ENCODE results near the gene CAP1.
A peak's percentile ranks its signal among the peaks of the same experiment; 100 is the strongest.

The CAP1 gene

DNA sequence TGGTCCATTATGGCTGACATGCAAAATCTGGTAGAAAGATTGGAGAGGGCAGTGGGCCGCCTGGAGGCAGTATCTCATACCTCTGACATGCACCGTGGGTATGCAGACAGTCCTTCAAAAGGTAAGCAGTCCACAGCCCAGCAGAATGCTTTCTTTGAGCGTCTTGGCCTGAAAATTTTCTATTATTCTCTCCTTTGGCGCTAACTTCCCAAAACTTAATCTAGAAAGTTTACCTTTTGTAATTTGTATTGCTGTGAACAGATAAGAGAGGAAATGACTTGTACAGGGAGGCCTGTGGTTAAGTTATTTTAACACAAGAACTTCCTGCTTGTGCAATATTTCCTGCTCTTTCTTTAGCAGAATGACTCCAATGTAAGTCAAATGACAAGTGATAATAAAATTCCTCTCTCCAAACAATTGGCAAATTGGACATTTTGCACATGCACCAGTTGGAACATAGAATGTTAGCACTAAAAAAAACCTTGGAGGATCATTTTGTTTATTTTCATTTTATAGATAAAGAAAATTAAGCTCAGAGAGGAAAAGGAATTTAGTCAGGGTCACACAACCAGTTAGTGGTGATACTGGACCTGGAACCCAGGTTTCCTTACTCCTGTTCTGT is 18.9 kb downstream of the CAP1 start:
- no peak overlapping the region for H3K4me3 ChIP-seq (ENCODE audit: extremely low read depth, insufficient read depth, low read length, poor library complexity, severe bottlenecking)
- peaks cover 69% of the 10 kb centered on the region for H3K36me3 ChIP-seq (ENCODE audit: control insufficient read depth, insufficient read depth, low read length)
- peak overlapping the region; percentile 71 for H3K27ac ChIP-seq (ENCODE audit: low read depth, low read length, severe bottlenecking)
- 53 to 81% methylated on average over 2 of the region's 4 CpGs for WGBS, 2 experiments (ENCODE audit: insufficient coverage in 2 of 2)
- H3K9me3 ChIP-seq (ENCODE audit: control insufficient read depth, low read length), result no peaks in the 10 kb centered on the region
- H3K4me1 ChIP-seq (ENCODE audit: control insufficient read depth, insufficient read depth, low read length, poor library complexity, severe bottlenecking), result peaks cover 55% of the 10 kb centered on the region

DNA sequence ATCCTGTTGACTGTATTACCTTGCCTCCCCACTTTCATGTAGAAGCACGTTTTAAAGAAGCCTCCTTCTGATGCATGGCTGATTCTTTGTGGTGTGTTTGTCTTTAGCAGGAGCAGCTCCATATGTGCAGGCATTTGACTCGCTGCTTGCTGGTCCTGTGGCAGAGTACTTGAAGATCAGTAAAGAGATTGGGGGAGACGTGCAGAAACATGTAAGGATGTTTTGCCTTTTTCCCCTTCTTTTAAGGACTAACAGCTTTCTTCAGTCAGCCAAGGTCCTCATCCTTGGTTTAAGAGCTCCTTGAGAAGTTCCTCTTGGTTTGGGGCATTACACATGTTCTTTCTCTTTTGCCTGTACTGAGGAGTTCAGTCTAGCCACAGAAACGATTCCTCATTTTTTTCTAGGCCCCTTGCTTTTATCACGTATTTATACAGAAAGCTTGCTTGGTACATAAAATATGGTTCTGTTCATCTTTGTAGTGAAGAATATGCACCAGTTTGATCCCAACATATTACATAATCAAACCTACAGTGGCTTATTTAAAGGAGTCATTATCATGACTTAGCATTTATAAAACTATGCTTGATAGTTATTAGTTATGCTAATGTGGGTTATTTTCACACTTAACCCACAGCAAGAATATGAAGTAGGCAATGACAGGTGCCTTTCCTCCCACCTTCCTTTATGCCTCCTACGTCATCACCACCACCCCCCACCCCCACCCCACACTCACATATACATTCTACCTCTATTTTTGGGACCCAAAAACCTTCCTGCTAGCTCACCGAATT is 19.6 kb downstream of the CAP1 start:
- Histone ChIP-seq H3K9me3 (ENCODE audit: control insufficient read depth, low read length) (no peaks in the 10 kb centered on the region), H3K36me3 (ENCODE audit: control insufficient read depth, insufficient read depth, low read length) (peaks cover 72% of the 10 kb centered on the region), H3K4me3 (ENCODE audit: extremely low read depth, insufficient read depth, low read length, poor library complexity, severe bottlenecking) (no peak overlapping the region), H3K4me1 (ENCODE audit: control insufficient read depth, insufficient read depth, low read length, poor library complexity, severe bottlenecking) (peaks cover 56% of the 10 kb centered on the region), H3K27ac (ENCODE audit: low read depth, low read length, severe bottlenecking) (peak overlapping the region; percentile 71)
- 95 to 100% methylated on average over 2 to 3 of the region's 7 CpGs for WGBS, 2 experiments (ENCODE audit: insufficient coverage in 2 of 2)

DNA sequence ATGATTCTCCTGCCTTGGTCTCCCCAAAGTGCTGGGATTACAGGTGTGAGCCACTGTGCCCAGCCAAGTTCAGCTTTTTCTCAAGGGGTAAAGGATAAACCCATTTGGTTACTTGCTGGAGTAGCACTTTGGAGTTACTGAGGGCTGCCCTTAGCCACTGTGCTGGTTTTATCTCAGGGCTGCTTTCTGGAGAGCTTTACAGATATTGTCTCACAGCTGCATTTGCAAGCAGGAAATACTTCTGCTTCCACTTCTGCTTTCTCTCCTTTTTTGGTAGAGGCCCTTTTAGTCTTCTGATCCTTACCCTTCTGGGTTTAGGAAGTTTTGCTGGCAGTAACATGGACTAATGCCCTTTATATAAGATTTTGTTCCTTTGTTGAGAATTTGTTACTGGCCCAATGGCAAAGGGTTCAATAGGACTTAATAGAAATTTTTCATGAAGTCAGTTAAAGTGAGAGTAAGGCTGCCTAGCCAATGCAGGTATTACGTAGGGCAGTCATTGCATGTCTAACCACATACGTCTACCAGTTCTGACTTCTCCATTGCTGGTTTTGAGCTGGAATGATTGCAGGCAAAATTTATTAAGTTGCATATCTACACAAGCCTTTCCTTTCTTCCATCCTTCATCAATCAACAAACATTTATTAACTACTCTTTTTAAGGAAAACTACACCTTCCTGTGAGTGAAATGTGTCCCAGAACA is 24.4 kb downstream of the CAP1 start:
- Histone ChIP-seq H3K9me3 (ENCODE audit: control insufficient read depth, low read length) (no peaks in the 10 kb centered on the region), H3K4me1 (ENCODE audit: control insufficient read depth, insufficient read depth, low read length, poor library complexity, severe bottlenecking) (peaks cover 33% of the 10 kb centered on the region), H3K27ac (ENCODE audit: low read depth, low read length, severe bottlenecking) (no peak overlapping the region), H3K4me3 (ENCODE audit: extremely low read depth, insufficient read depth, low read length, poor library complexity, severe bottlenecking) (no peak overlapping the region), H3K36me3 (ENCODE audit: control insufficient read depth, insufficient read depth, low read length) (peaks cover 97% of the 10 kb centered on the region)
- 80% methylated on average over 1 of the region's 2 CpGs; no CpG with 5 or more reads in 1 of the 2 experiments for WGBS, 2 experiments (ENCODE audit: insufficient coverage in 2 of 2)

DNA sequence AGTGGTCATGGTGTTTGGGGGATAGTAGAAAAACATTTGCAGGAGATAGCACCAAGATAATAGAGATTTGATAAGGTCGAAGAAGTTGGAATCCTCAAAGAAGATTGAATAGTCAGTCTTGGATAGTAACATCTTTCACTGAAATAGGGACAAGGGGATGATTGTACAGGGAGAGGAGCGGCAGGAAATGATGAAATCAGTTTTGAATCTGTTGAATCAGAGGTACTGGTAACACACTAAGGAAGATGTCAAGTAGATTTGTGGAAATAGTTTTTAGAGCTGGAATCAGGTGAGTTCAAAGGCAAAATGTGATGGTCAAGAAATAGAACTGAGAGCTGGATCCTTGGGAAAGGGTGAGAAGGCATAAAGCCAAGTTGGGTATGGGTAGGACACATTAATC is 26.5 kb downstream of the CAP1 start:
- Histone ChIP-seq H3K9me3 (ENCODE audit: control insufficient read depth, low read length) (no peaks in the 10 kb centered on the region), H3K4me1 (ENCODE audit: control insufficient read depth, insufficient read depth, low read length, poor library complexity, severe bottlenecking) (peaks cover 27% of the 10 kb centered on the region), H3K27ac (ENCODE audit: low read depth, low read length, severe bottlenecking) (no peak overlapping the region), H3K4me3 (ENCODE audit: extremely low read depth, insufficient read depth, low read length, poor library complexity, severe bottlenecking) (no peak overlapping the region), H3K36me3 (ENCODE audit: control insufficient read depth, insufficient read depth, low read length) (peaks cover 98% of the 10 kb centered on the region)
- 93 to 100% methylated on average over 2 of the region's 2 CpGs for WGBS, 2 experiments (ENCODE audit: insufficient coverage in 2 of 2)

DNA sequence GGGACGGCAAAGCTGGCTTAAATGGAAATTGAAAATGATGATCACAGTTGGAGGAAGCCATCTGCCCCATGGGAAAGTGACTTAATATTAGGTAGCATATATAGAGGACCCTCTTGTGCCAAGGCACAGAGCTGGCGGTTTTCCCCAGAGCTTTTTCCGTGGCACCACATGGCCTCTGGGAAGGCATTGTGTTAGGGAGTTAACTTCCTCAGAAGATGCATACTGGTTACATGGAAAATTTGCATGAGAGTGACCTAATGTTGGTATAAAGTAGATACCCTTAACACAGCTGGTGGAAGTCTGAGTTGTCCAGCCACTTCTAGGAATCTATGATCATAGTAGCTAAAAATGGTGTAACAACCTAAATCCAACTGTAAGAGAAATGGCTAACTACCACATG is 27.3 kb downstream of the CAP1 start:
- H3K27ac ChIP-seq (ENCODE audit: low read depth, low read length, severe bottlenecking), result no peak overlapping the region
- H3K4me3 ChIP-seq (ENCODE audit: extremely low read depth, insufficient read depth, low read length, poor library complexity, severe bottlenecking), result no peak overlapping the region
- H3K36me3 ChIP-seq (ENCODE audit: control insufficient read depth, insufficient read depth, low read length), result peaks cover 98% of the 10 kb centered on the region
- 94 to 100% methylated on average over 2 to 3 of the region's 3 CpGs for WGBS, 2 experiments (ENCODE audit: insufficient coverage in 2 of 2)
- no peaks in the 10 kb centered on the region for H3K9me3 ChIP-seq (ENCODE audit: control insufficient read depth, low read length)
- H3K4me1 ChIP-seq (ENCODE audit: control insufficient read depth, insufficient read depth, low read length, poor library complexity, severe bottlenecking), result peaks cover 27% of the 10 kb centered on the region

DNA sequence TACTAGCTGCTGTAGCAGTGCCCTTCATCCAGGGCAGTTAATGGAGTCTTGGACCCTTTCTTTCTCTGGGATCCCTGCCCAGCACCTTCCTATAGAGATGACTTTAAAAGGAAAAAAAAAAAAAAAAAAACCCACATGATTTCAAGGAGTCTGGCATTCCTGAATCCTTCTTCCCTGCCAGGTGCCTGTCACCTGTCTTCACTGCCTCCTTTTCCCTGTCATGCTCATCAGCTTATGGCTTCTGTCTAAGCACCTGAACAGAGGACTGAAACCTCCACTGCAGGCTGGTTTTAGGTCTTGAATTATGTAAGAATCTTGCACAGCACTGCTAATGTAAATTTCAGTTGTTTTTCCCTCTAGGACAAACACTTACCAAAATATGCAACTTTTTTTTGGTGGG is 31.6 kb downstream of the CAP1 start:
- H3K9me3 ChIP-seq (ENCODE audit: control insufficient read depth, low read length), result no peaks in the 10 kb centered on the region
- H3K4me3 ChIP-seq (ENCODE audit: extremely low read depth, insufficient read depth, low read length, poor library complexity, severe bottlenecking), result no peak overlapping the region
- H3K4me1 ChIP-seq (ENCODE audit: control insufficient read depth, insufficient read depth, low read length, poor library complexity, severe bottlenecking), result peaks cover 1% of the 10 kb centered on the region
- H3K27ac ChIP-seq (ENCODE audit: low read depth, low read length, severe bottlenecking), result no peak overlapping the region
- peaks cover 85% of the 10 kb centered on the region for H3K36me3 ChIP-seq (ENCODE audit: control insufficient read depth, insufficient read depth, low read length)

DNA sequence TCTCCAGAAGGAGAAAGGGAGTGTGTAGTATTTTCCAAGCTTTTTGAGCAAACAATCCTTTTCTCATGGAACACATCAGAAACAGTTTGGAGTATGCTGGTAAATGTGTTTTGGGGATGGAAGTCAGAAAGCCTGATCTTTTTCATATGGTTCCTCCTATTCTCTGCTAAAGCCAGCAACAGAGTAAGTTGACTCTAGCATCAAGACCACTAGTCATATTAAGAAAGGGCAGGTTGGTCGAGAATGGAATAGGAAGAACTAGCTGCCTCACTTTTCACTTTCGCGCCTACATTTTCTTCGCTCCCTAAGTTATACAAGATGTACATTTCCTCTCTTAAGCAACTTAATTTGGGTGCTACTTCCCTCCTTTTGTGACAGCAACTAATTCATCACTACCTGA is 32.5 kb downstream of the CAP1 start:
- Histone ChIP-seq H3K4me1 (ENCODE audit: control insufficient read depth, insufficient read depth, low read length, poor library complexity, severe bottlenecking) (no peaks in the 10 kb centered on the region), H3K9me3 (ENCODE audit: control insufficient read depth, low read length) (no peaks in the 10 kb centered on the region), H3K36me3 (ENCODE audit: control insufficient read depth, insufficient read depth, low read length) (peaks cover 78% of the 10 kb centered on the region), H3K4me3 (ENCODE audit: extremely low read depth, insufficient read depth, low read length, poor library complexity, severe bottlenecking) (no peak overlapping the region), H3K27ac (ENCODE audit: low read depth, low read length, severe bottlenecking) (no peak overlapping the region)
- WGBS, 2 experiments (ENCODE audit: insufficient coverage in 2 of 2), result 100% methylated on average over 4 of the region's 4 CpGs; no CpG with 5 or more reads in 1 of the 2 experiments

DNA sequence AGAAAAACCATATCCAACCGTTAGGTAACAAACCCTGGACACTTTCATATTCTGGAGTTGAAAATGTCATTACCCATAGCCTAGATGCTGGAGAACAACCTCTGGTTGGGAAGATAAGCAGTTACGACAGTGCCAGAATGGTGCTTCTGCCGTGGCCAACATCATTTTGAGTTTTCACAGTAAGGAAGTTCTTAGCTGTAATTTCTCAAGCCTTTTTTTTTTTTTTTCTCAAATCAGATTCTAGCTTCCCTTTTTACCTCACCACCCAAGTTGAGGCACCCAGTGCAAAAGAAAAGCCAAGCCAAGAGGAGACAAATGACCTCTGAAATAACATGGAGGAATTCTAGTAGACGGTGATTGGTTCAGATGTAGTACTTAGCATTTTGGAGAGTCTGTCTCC is 34.7 kb downstream of the CAP1 start:
- Histone ChIP-seq H3K9me3 (ENCODE audit: control insufficient read depth, low read length) (no peaks in the 10 kb centered on the region), H3K27ac (ENCODE audit: low read depth, low read length, severe bottlenecking) (no peak overlapping the region), H3K4me1 (ENCODE audit: control insufficient read depth, insufficient read depth, low read length, poor library complexity, severe bottlenecking) (no peaks in the 10 kb centered on the region), H3K4me3 (ENCODE audit: extremely low read depth, insufficient read depth, low read length, poor library complexity, severe bottlenecking) (no peak overlapping the region), H3K36me3 (ENCODE audit: control insufficient read depth, insufficient read depth, low read length) (peaks cover 71% of the 10 kb centered on the region)
- 100% methylated on average over 2 to 3 of the region's 4 CpGs for WGBS, 2 experiments (ENCODE audit: insufficient coverage in 2 of 2)

DNA sequence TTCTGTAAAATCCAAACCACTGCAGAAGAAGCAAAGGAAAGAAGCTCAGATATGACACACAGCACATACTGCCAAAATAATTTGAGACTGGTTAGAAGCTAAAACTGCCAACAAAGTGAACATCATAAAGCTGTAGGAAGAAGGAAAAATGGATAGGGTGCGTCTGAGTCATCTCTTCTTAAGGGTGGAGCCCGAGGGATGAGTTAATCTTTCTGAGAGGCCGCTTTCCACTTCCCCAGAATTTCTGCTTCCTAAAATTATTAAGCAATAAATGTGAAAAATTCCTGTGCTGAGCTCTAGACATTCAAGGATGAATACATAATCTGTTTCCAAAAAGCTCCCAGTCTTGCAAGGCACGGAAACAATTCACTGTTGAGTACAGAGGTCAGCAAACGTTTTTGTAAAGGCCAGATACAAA is 36.4 kb downstream of the CAP1 start:
- Histone ChIP-seq H3K9me3 (ENCODE audit: control insufficient read depth, low read length) (no peaks in the 10 kb centered on the region), H3K4me1 (ENCODE audit: control insufficient read depth, insufficient read depth, low read length, poor library complexity, severe bottlenecking) (no peaks in the 10 kb centered on the region), H3K36me3 (ENCODE audit: control insufficient read depth, insufficient read depth, low read length) (peaks cover 60% of the 10 kb centered on the region), H3K27ac (ENCODE audit: low read depth, low read length, severe bottlenecking) (no peak overlapping the region), H3K4me3 (ENCODE audit: extremely low read depth, insufficient read depth, low read length, poor library complexity, severe bottlenecking) (no peak overlapping the region)
- WGBS, 2 experiments (ENCODE audit: insufficient coverage in 2 of 2), result 62 to 93% methylated on average over 2 of the region's 5 CpGs

DNA sequence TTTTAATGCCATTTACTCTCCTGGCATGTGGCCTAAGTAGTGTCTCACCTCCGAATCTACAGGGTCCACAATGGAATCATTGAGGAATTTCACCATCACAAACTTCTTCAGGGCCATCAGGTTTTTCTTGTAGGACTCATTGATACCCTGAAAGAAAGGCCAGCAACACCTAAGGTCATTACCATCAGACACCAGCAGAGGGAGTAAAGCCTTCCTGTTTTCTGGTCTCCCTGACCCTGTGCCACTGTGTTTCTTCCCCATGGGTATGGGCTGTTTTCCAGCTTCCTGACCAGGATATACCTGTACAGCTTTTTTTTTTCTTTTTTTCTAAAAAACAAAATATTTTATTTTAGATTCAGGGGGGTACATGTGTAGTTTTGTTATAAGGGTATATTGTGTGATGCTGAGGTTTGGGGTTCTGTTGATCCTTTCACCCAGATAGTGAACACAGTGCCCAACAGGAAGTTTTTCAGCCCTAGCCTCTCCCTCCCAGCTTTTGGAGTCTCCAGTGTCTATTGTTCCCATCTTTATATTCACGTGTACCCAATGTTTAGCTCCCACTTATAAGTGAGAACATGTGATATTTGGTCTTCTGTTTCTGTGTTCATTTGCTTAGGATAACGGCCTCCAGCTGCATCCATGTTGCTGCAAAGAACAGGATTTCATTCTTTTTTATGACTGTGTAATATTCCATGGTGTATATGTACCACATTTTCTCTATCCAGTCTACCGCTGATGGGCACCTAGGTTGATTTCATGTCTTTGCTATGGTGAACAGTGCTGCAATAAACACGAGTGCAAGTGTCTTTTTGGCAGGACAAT is 38.2 kb downstream of the CAP1 start:
- WGBS, 2 experiments (ENCODE audit: insufficient coverage in 2 of 2), result 74 to 88% methylated on average over 2 to 3 of the region's 5 CpGs
- no peaks in the 10 kb centered on the region for H3K9me3 ChIP-seq (ENCODE audit: control insufficient read depth, low read length)
- no peaks in the 10 kb centered on the region for H3K4me1 ChIP-seq (ENCODE audit: control insufficient read depth, insufficient read depth, low read length, poor library complexity, severe bottlenecking)
- no peak overlapping the region for H3K4me3 ChIP-seq (ENCODE audit: extremely low read depth, insufficient read depth, low read length, poor library complexity, severe bottlenecking)
- peaks cover 58% of the 10 kb centered on the region for H3K36me3 ChIP-seq (ENCODE audit: control insufficient read depth, insufficient read depth, low read length)
- no peak overlapping the region for H3K27ac ChIP-seq (ENCODE audit: low read depth, low read length, severe bottlenecking)
